Dermis microvascular lymphatic vessel endothelial cell (primary cell): ENCODE data around the gene SCAMP1. TPM values are rescaled to one million over a fixed set of nuclear protein-coding genes. Genes with fewer than 3 reads are reported as not detected.
"Not testable (repeated sequence)": the region's sequence is repeated elsewhere in the genome, so short reads cannot be mapped to it uniquely, and the experiment has no call there.

ENCODE experiments used
- DNase-seq, 2 donors: peaks; one replicate each; pipeline versions ENCODE4 v3.0.0 to v3.0.0-alpha.2; 2010; ENCODE audit warnings: low read depth in 2 of 2
- total RNA-seq: library from RNA; depleted of rRNA; stranded (reverse); fragments of >200 nt; gene quantifications from 2 replicates; pipeline ENCODE4 v1.2.1, GENCODE V29; 2014

SCAMP1 gene
- total RNA-seq, 1 donor from 2014 or later: 45.1 TPM

GRCh38 chr5:78360924-78361630 lies 660 bp downstream of the SCAMP1 start:
- peak; percentile 45 to 84 for DNase-seq

GRCh38 chr5:78361631-78361993 lies 1.2 kb downstream of the SCAMP1 start:
- DNase-seq: no peak

- no peak for DNase-seq
These were observed 1.8 kb downstream of the SCAMP1 start for GRCh38 chr5:78362220-78362619.

GRCh38 chr5:78364005-78364404 lies 3.6 kb downstream of the SCAMP1 start:
- DNase-seq: no peak

- no peak for DNase-seq
These were observed 7.0 kb downstream of the SCAMP1 start for GRCh38 chr5:78367318-78367991.

- DNase-seq: no peak
These were observed 9.3 kb downstream of the SCAMP1 start for GRCh38 chr5:78369680-78370079.

- no peak for DNase-seq
These were observed 12.8 kb downstream of the SCAMP1 start for GRCh38 chr5:78373231-78373630.

- no peak for DNase-seq
These were observed 15.9 kb downstream of the SCAMP1 start for GRCh38 chr5:78376315-78376714.

- DNase-seq: peak in 1 of 2 donors; percentile 9
These were observed 16.8 kb downstream of the SCAMP1 start for GRCh38 chr5:78377056-78377717.

- DNase-seq: no peak
These were observed 17.3 kb downstream of the SCAMP1 start for GRCh38 chr5:78377718-78378105.

- DNase-seq: peak in 1 of 2 donors; percentile 3
These were observed 27.2 kb downstream of the SCAMP1 start for GRCh38 chr5:78387468-78388153.

- not testable (repeated sequence) for DNase-seq
These were observed 30.9 kb downstream of the SCAMP1 start for GRCh38 chr5:78391357-78391756.

GRCh38 chr5:78397831-78398230 lies 37.4 kb downstream of the SCAMP1 start:
- DNase-seq: no peak

GRCh38 chr5:78399116-78399515 lies 38.7 kb downstream of the SCAMP1 start:
- no peak for DNase-seq

- DNase-seq: no peak
These were observed 44.4 kb downstream of the SCAMP1 start for GRCh38 chr5:78404682-78405293.

GRCh38 chr5:78405829-78406750 lies 45.7 kb downstream of the SCAMP1 start:
- peak in 1 of 2 donors; percentile 30 for DNase-seq

- DNase-seq: no peak
These were observed 47.0 kb downstream of the SCAMP1 start for GRCh38 chr5:78407458-78407857.

GRCh38 chr5:78411586-78411985 lies 51.2 kb downstream of the SCAMP1 start:
- DNase-seq: no peak

- DNase-seq: no peak
These were observed 56.4 kb downstream of the SCAMP1 start for GRCh38 chr5:78416677-78417425.

GRCh38 chr5:78419396-78419795 lies 59.0 kb downstream of the SCAMP1 start:
- no peak for DNase-seq
